A549 (cell line): Measurements from ENCODE around the gene ITGA5. TPM values are rescaled to one million over a fixed set of nuclear protein-coding genes. Genes with fewer than 3 reads are reported as not detected.

ENCODE experiments used
- ATAC-seq, 2 experiments: fragments of 200-7000 bp in 1 of 2; fragments of >200 bp in 1 of 2; cut with Nextera tagmentation in 1 of 2; cut with Tn5 transposase in 1 of 2; 3 replicates each; pipeline versions ENCODE4 v1.8.0 to v1.9.1; 2018 to 2020; ENCODE audit warnings: mild to moderate bottlenecking in 1 of 2, moderate library complexity in 1 of 2
- CTCF ChIA-PET: fragments of 300-600 bp; sonication (Branson Sonifier 250); formaldehyde crosslinking; extraction: SDS; loops from one replicate; lab custom pipeline; 2021; ENCODE audit warnings: antibody characterized with exemption, inconsistent platforms; lab: Yijun Ruan, JAX
- POLR2A ChIA-PET: fragments of 350-600 bp; formaldehyde crosslinking; extraction: SDS; loops from one replicate; lab custom pipeline; 2021; ENCODE audit warnings: antibody characterized with exemption, inconsistent platforms; lab: Yijun Ruan, JAX
- DNase-seq, 2 experiments: peaks; one replicate each; pipeline versions ENCODE4 v3.0.0 to v3.0.0-alpha.2; 2011 to 2016; ENCODE audit warnings: low read depth in 1 of 2, low spot score in 1 of 2
- FAIRE-seq: peaks from 2 replicates; lab custom pipeline; 2011; peaks lifted over from hg19 to GRCh38; lab: Jason Lieb, UNC
- H3K27ac ChIP-seq, 2 experiments: fragments of >200 bp; sonication (Bioruptor Twin); formaldehyde crosslinking; 3 replicates each; pipeline ENCODE4 v1.5.1; 2016 to 2017
- H3K4me1 ChIP-seq: fragments of >200 bp; sonication (Bioruptor Twin); formaldehyde crosslinking; 3 replicates; pipeline ENCODE4 v1.6.1; 2016
- H3K4me2 ChIP-seq: fragments of >200 bp; sonication (Bioruptor Twin); formaldehyde crosslinking; 3 replicates; pipeline ENCODE4 v1.6.1; 2016
- H3K4me3 ChIP-seq: fragments of >200 bp; sonication (Bioruptor Twin); formaldehyde crosslinking; 3 replicates; pipeline ENCODE4 v1.5.1; 2016
- H3K9me3 ChIP-seq: fragments of >200 bp; sonication (Bioruptor Twin); formaldehyde crosslinking; 3 replicates; pipeline ENCODE4 v1.6.1; 2016
- BHLHE40 ChIP-seq: IDR thresholded peaks from 2 replicates; pipeline ENCODE4 v1.6.1; 2012; ENCODE audit warnings: low read depth, low read length, inconsistent platforms
- CEBPB ChIP-seq, 2 experiments: fragments of >200 bp in 1 of 2; sonication (Bioruptor Twin) in 1 of 2; formaldehyde crosslinking in 1 of 2; IDR thresholded peaks; 2 replicates each; pipeline ENCODE4 v1.6.1; 2012 to 2016
- CHD4 ChIP-seq: fragments of 200-600 bp; sonication (generic); IDR thresholded peaks from 2 replicates; pipeline ENCODE4 v1.6.1; 2016; ENCODE audit warnings: antibody characterized with exemption, mild to moderate bottlenecking, borderline replicate concordance
- EHMT2 ChIP-seq: fragments of 200-600 bp; sonication (generic); IDR thresholded peaks from 2 replicates; pipeline ENCODE4 v1.6.1; 2016; ENCODE audit warnings: antibody characterized with exemption, low read depth, mild to moderate bottlenecking, moderate library complexity
- EP300 ChIP-seq, 2 experiments: fragments of >200 bp; sonication (Bioruptor Twin); formaldehyde crosslinking; IDR thresholded peaks; 2 replicates in 1 of 2; 3 replicates in 1 of 2; pipeline ENCODE4 v1.6.1; 2016 to 2017
- GATA3 ChIP-seq: IDR thresholded peaks from 2 replicates; pipeline ENCODE4 v1.6.1; 2012; ENCODE audit warnings: borderline replicate concordance
- HOXA7 ChIP-seq: fragments of 250-450 bp; sonication (Bioruptor Pico); IDR thresholded peaks from 2 replicates; pipeline ENCODE4 v1.5.0; 2020; ENCODE audit warnings: mild to moderate bottlenecking, moderate library complexity
- HOXB5 ChIP-seq: fragments of 250-450 bp; sonication (Bioruptor Pico); IDR thresholded peaks from 2 replicates; pipeline ENCODE4 v1.5.0; 2020; ENCODE audit warnings: mild to moderate bottlenecking, moderate library complexity
- NPAS2 ChIP-seq: fragments of 250-450 bp; sonication (Bioruptor Pico); IDR thresholded peaks from 2 replicates; pipeline ENCODE4 v1.8.0; 2022; ENCODE audit warnings: mild to moderate bottlenecking, moderate library complexity, borderline replicate concordance
- NR3C1 ChIP-seq: fragments of >200 bp; sonication (Bioruptor Twin); formaldehyde crosslinking; IDR thresholded peaks from 3 replicates; pipeline ENCODE4 v1.6.1; 2017
- PHF8 ChIP-seq: fragments of 200-600 bp; sonication (generic); IDR thresholded peaks from 2 replicates; pipeline ENCODE4 v1.6.1; 2016; ENCODE audit warnings: low read depth, mild to moderate bottlenecking, antibody characterized with exemption, moderate library complexity, borderline replicate concordance
- RAD21 ChIP-seq, 2 experiments: fragments of >200 bp in 1 of 2; sonication (Bioruptor Twin) in 1 of 2; formaldehyde crosslinking in 1 of 2; IDR thresholded peaks in 1 of 2; conservative IDR thresholded peaks in 1 of 2; 2 replicates in 1 of 2; 3 replicates in 1 of 2; pipeline ENCODE4 v1.6.1; 2012 to 2018; ENCODE audit warnings: inconsistent platforms in 1 of 2
- SMC3 ChIP-seq: fragments of >200 bp; sonication (Bioruptor Twin); formaldehyde crosslinking; IDR thresholded peaks from 3 replicates; pipeline ENCODE4 v1.6.1; 2018; ENCODE audit warnings: inconsistent platforms
- SREBF2 ChIP-seq: fragments of 450-650 bp; IDR thresholded peaks from 2 replicates; pipeline ENCODE4 v1.6.1; 2014; ENCODE audit warnings: mild to moderate bottlenecking, moderate library complexity
- ZFP36 ChIP-seq: fragments of 450-650 bp; IDR thresholded peaks from 2 replicates; pipeline ENCODE4 v1.6.1; 2014; ENCODE audit warnings: borderline replicate concordance; ENCODE audit not compliant: partially characterized antibody
- ZNF302 ChIP-seq: fragments of 250-450 bp; sonication (Bioruptor Pico); IDR thresholded peaks from 2 replicates; pipeline ENCODE4 v1.9.0; 2021; ENCODE audit warnings: inconsistent platforms, mild to moderate bottlenecking, moderate library complexity
- WGBS: methylation state at CpG from one replicate; pipeline ENCODE4 v1.1.6; 2017; ENCODE audit errors: missing lambda C conversion rate; 5-methylcytosine and 5-hydroxymethylcytosine counted together
- polyA plus RNA-seq, 4 experiments: library from polyadenylated mRNA; depleted of rRNA in 3 of 4; stranded (reverse); fragments of >200 nt; fragmentation: RNase III in 1 of 4; extraction: RNeasy Plus Mini Kit Qiagen cat#74134 plus additional on column Dnase treatment in 1 of 4; gene quantifications; 2 replicates in 3 of 4; 3 replicates in 1 of 4; pipeline ENCODE4 v1.2.3, GENCODE V29; 2011 to 2017
- TF ChIP-seq, protein P1 (sequence below): fragments of >200 bp; sonication (Bioruptor Twin); formaldehyde crosslinking; IDR thresholded peaks from 3 replicates; pipeline ENCODE4 v1.5.1; 2016
- TF ChIP-seq, protein P2 (sequence below): IDR thresholded peaks from 2 replicates; pipeline ENCODE4 v1.6.1; 2012

ITGA5 gene
- polyA plus RNA-seq, 2 of the 4 experiments (the other 2 are of a cell fraction), result 27.2 to 31.7 TPM

DNA sequence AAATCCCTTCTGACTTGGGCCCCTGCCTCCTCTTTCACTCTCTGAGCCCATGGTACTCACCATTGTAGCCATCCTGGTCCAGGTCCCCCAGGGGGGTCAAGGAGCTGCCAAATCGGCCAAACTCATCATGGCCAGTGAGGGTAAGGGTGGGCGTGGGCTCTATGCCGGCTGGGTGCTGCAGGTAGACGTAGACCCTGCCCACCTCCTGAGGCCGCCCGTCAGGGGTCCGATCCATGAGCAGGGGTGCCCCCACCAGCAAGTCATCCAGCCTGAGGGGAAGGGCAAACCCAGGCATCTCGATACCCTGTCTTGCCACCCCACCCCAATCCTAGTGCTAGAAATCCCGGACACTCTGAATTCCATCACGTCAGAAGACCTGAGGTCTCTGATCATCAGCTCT is 14.0 kb downstream of the ITGA5 start:
- Histone ChIP-seq H3K4me2 (no peak overlapping the region), H3K9me3 (no peaks in the 10 kb centered on the region), H3K4me3 (no peak overlapping the region), H3K4me1 (no peaks in the 10 kb centered on the region), H3K27ac (no peak overlapping the region)
- ATAC-seq, result no peak
- 77% methylated on average over 9 of the region's 10 CpGs for WGBS
- TF ChIP-seq RAD21 (conservative IDR thresholded peaks at IDR 0.05 in 1 of 2, IDR thresholded peaks at IDR 0.05 in 1 of 2), result no peak
- no peak for TF ChIP-seq EP300 (IDR thresholded peaks at IDR 0.05)
- TF ChIP-seq NPAS2 (CRISPR knock-in tag), result no peak
- no peak for TF ChIP-seq ZNF302 (CRISPR knock-in tag)
- TF ChIP-seq ZFP36, result no peak
- TF ChIP-seq, protein P1, sequence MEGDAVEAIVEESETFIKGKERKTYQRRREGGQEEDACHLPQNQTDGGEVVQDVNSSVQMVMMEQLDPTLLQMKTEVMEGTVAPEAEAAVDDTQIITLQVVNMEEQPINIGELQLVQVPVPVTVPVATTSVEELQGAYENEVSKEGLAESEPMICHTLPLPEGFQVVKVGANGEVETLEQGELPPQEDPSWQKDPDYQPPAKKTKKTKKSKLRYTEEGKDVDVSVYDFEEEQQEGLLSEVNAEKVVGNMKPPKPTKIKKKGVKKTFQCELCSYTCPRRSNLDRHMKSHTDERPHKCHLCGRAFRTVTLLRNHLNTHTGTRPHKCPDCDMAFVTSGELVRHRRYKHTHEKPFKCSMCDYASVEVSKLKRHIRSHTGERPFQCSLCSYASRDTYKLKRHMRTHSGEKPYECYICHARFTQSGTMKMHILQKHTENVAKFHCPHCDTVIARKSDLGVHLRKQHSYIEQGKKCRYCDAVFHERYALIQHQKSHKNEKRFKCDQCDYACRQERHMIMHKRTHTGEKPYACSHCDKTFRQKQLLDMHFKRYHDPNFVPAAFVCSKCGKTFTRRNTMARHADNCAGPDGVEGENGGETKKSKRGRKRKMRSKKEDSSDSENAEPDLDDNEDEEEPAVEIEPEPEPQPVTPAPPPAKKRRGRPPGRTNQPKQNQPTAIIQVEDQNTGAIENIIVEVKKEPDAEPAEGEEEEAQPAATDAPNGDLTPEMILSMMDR, result no peak
- TF ChIP-seq GATA3, result no peak
- TF ChIP-seq HOXA7 (CRISPR knock-in tag), result no peak
- no peak for TF ChIP-seq PHF8
- TF ChIP-seq NR3C1, result no peak
- no peak for TF ChIP-seq BHLHE40
- TF ChIP-seq, protein P2, sequence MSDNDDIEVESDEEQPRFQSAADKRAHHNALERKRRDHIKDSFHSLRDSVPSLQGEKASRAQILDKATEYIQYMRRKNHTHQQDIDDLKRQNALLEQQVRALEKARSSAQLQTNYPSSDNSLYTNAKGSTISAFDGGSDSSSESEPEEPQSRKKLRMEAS, result no peak
- no peak for TF ChIP-seq EHMT2
- no peak for TF ChIP-seq SREBF2
- no peak for TF ChIP-seq CHD4
- no peak for TF ChIP-seq HOXB5
- no peak for DNase-seq
- FAIRE-seq, result no peak
- POLR2A ChIA-PET, result no interaction called here
- CTCF ChIA-PET, result interaction anchor here (0.8 to 12.7 kb wide), 5 partner anchors 12 to 163 kb away, joined by 3 to 1279 read pairs (median 6); partner anchors contain the start of genes ITGA5 and ZNF385A

DNA sequence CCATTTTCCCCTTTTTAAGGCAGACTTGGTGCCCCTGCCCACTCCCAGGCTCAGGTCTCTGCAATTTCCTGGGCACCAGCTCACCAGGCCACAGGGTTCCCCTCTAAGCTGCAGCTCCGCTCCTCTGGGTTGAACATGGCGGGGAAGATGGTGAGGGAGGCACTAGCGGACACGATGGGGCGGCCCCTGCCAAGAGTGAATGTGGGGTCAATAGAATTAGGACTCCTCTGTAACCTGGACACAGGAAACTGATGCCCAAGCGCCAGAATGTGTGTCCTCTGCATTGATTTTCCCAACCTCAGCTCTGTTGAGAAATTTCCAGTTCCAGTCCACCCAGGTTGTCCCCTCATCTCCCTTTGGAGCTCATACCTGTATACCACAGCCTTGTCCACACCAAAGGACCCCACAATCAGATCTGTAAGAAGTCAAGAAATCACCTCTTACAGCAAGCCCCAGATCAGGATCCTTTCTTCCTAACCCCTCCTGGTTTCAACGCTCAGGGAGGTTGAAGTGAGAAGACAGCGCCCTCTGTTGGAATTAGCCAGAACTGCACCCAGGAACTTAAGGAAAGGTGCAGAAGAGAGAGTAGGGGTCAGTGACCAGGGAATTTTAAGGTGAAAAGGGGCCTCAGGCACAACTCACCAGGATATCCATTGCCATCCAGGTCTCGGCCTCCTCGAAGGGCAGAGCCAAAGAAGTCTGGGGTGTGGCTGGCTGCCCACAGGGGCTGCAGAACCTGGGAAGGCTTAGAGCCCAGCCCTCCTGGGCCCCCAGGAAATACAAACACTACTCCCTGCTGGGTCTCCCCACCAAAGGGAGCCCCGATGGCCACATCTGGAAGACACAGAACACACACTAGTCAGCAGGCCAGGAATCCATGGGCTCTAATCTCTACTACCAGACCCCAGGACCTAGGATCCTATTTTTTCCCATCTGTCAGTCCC is 14.7 kb downstream of the ITGA5 start:
- ChIA-PET CTCF (interaction anchor here (0.8 to 12.7 kb wide), 10 partner anchors 9 to 162 kb away, joined by 3 to 1279 read pairs (median 6); partner anchors contain the start of genes ITGA5 and ZNF385A), POLR2A (no interaction called here)
- no peak for FAIRE-seq

More for the DNA sequence above, 14.7 kb downstream of the ITGA5 start:
- 52% methylated on average over 11 of the region's 11 CpGs for WGBS
- H3K4me3 ChIP-seq, result no peak overlapping the region
- no peak overlapping the region for H3K4me2 ChIP-seq
- no peaks in the 10 kb centered on the region for H3K4me1 ChIP-seq
- no peaks in the 10 kb centered on the region for H3K9me3 ChIP-seq
- DNase-seq, result peak in 1 of 2 experiments; percentile 66
- H3K27ac ChIP-seq, result no peak overlapping the region
- peak in 1 of 2 experiments; percentile 71; a peak in 3 of 6 replicates for ATAC-seq
- TF ChIP-seq SMC3 (peak; percentile 26; the same call in 1 of the 3 replicates), CHD4 (no peak), CEBPB (IDR thresholded peaks at IDR 0.05) (no peak), RAD21 (conservative IDR thresholded peaks at IDR 0.05 in 1 of 2, IDR thresholded peaks at IDR 0.05 in 1 of 2) (peak in 1 of 2 experiments; percentile 39; a peak in 2 of 5 replicates)
- TF ChIP-seq, protein P1, result peak; percentile 74
- TF ChIP-seq, all 56 proteins: peak for 3
